Activated T-cell treated with anti-CD3 and anti-CD28 coated beads, Interleukin-2, amount 50 U/mL, for 48 hours (primary cell): ENCODE measurements around the gene BCS1L.
"Not testable (repeated sequence)": the region's sequence is repeated elsewhere in the genome, so short reads cannot be mapped to it uniquely, and the experiment has no call there.

Source experiments
- DNase-seq, 2 experiments: peaks; one replicate each; pipeline ENCODE4 v3.0.0-alpha.2; 2020

BCS1L gene

GRCh38 chr2:218662827-218663226 is 3.3 kb downstream of the BCS1L start:
- DNase-seq = no peak

- no peak for DNase-seq
Observed at GRCh38 chr2:218663901-218664300, 4.4 kb downstream of the BCS1L start.

GRCh38 chr2:218664653-218665052 is 5.2 kb downstream of the BCS1L start:
- DNase-seq = no peak

- no peak for DNase-seq
Observed at GRCh38 chr2:218671097-218671653, 11.7 kb downstream of the BCS1L start.

GRCh38 chr2:218671654-218672566 is 12.4 kb downstream of the BCS1L start, which contains the start of the genes RNF25 and STK36:
RNF25 (minus strand) TSS chr2:218672002; CDS start chr2:218671970, 32 bp downstream.
STK36 (plus strand) TSS chr2:218672086; CDS start chr2:218672830, 744 bp downstream.
- peak; percentile 85 to 88 for DNase-seq

GRCh38 chr2:218679119-218679518 is 19.6 kb downstream of the BCS1L start:
- DNase-seq = no peak

- no peak for DNase-seq
Observed at GRCh38 chr2:218680061-218680460, 20.6 kb downstream of the BCS1L start.

- DNase-seq = not testable (repeated sequence)
Observed at GRCh38 chr2:218687400-218688060, 28.0 kb downstream of the BCS1L start.

- no peak for DNase-seq
Observed at GRCh38 chr2:218691234-218691633, 31.8 kb downstream of the BCS1L start.

- no peak for DNase-seq
Observed at GRCh38 chr2:218694405-218695145, 35.1 kb downstream of the BCS1L start.

GRCh38 chr2:218698885-218699284 is 39.4 kb downstream of the BCS1L start:
- DNase-seq = no peak

GRCh38 chr2:218701806-218702205 is 42.3 kb downstream of the BCS1L start:
- no peak for DNase-seq

- DNase-seq = no peak
Observed at GRCh38 chr2:218703341-218703740, 43.9 kb downstream of the BCS1L start.

- DNase-seq = no peak
Observed at GRCh38 chr2:218708086-218708485, 48.6 kb downstream of the BCS1L start.

GRCh38 chr2:218709908-218710307 is 50.4 kb downstream of the BCS1L start:
- DNase-seq = no peak

- DNase-seq = no peak
Observed at GRCh38 chr2:218710334-218710686, 50.8 kb downstream of the BCS1L start.

GRCh38 chr2:218710687-218711549 is 51.4 kb downstream of the BCS1L start, which contains the start of gene TTLL4:
TTLL4 (plus strand) TSS chr2:218710835; CDS start chr2:218737677, 26,842 bp downstream.
- DNase-seq = peak; percentile 98

- no peak for DNase-seq
Observed at GRCh38 chr2:218711550-218711929, 52.1 kb downstream of the BCS1L start.
